HG03432 (cell line): ENCODE measurements around the gene MORN1.

Source experiments
- ATAC-seq: cut with Tn5 transposase; IDR thresholded peaks from one replicate; pipeline ENCODE4 v1.9.1; 2021; ENCODE audit warnings: mild to moderate bottlenecking, moderate library complexity; ENCODE audit not compliant: unreplicated experiment

Gene MORN1

GRCh38 chr1:2422523-2422922, 31.2 kb upstream of the MORN1 start:
- ATAC-seq: no peak

- no peak for ATAC-seq
Observed at GRCh38 chr1:2419416-2419815, 28.1 kb upstream of the MORN1 start.

- no peak for ATAC-seq
Observed at GRCh38 chr1:2418791-2419320, 27.5 kb upstream of the MORN1 start.

- ATAC-seq: no peak
Observed at GRCh38 chr1:2417833-2418225, 26.5 kb upstream of the MORN1 start.

GRCh38 chr1:2417083-2417832, 25.9 kb upstream of the MORN1 start:
- no peak for ATAC-seq

- no peak for ATAC-seq
Observed at GRCh38 chr1:2416403-2416802, 25.0 kb upstream of the MORN1 start.

- ATAC-seq: no peak
Observed at GRCh38 chr1:2415801-2416208, 24.5 kb upstream of the MORN1 start.

- ATAC-seq: no peak
Observed at GRCh38 chr1:2415337-2415736, 24.0 kb upstream of the MORN1 start.

- ATAC-seq: no peak
Observed at GRCh38 chr1:2414297-2414958, 23.1 kb upstream of the MORN1 start.

GRCh38 chr1:2413495-2414296, 22.3 kb upstream of the MORN1 start:
- no peak for ATAC-seq

- peak; percentile 22 for ATAC-seq
Observed at GRCh38 chr1:2412773-2413494, 21.6 kb upstream of the MORN1 start.

GRCh38 chr1:2412395-2412772, 21.0 kb upstream of the MORN1 start, which contains the start of gene PEX10:
TSS of gene PEX10 (minus strand) at chr1:2412564. CDS start at chr1:2412502, 62 bp downstream.
- peak; percentile 86 for ATAC-seq

GRCh38 chr1:2411801-2412394, 20.5 kb upstream of the MORN1 start:
- ATAC-seq: peak; percentile 28

GRCh38 chr1:2409745-2410144, 18.4 kb upstream of the MORN1 start:
- ATAC-seq: no peak

- ATAC-seq: no peak
Observed at GRCh38 chr1:2408859-2409276, 17.5 kb upstream of the MORN1 start.

- no peak for ATAC-seq
Observed at GRCh38 chr1:2408456-2408855, 17.1 kb upstream of the MORN1 start.

GRCh38 chr1:2407991-2408275, 16.6 kb upstream of the MORN1 start:
- ATAC-seq: no peak

- no peak for ATAC-seq
Observed at GRCh38 chr1:2407166-2407990, 16.0 kb upstream of the MORN1 start.

GRCh38 chr1:2406451-2407041, 15.2 kb upstream of the MORN1 start:
- no peak for ATAC-seq
